Neural cell (in vitro differentiated cells): ENCODE data around the gene ZNF366.

Experiments
- EZH2 ChIP-seq: fragments of 200-600, 300-800 bp; shearing (Covaris generic), sonication (generic); IDR thresholded peaks from 2 replicates; pipeline ENCODE4 v1.6.1; 2014; ENCODE audit warnings: antibody characterized with exemption, low read length, borderline replicate concordance, mild to moderate bottlenecking; ENCODE audit not compliant: insufficient read depth, poor library complexity, severe bottlenecking
- POLR2AphosphoS5 ChIP-seq: IDR thresholded peaks from 2 replicates; pipeline ENCODE4 v1.6.1; 2012
- RAD21 ChIP-seq: fragments of 450-650 bp; conservative IDR thresholded peaks from 2 replicates; pipeline ENCODE4 v1.6.1; 2014; ENCODE audit warnings: antibody characterized with exemption, mild to moderate bottlenecking, moderate library complexity
- SMC3 ChIP-seq: fragments of 450-650 bp; conservative IDR thresholded peaks from 2 replicates; pipeline ENCODE4 v1.6.1; 2014; ENCODE audit warnings: antibody characterized with exemption, mild to moderate bottlenecking, moderate library complexity; ENCODE audit not compliant: poor library complexity
- TAF1 ChIP-seq: IDR thresholded peaks from 2 replicates; pipeline ENCODE4 v1.6.1; 2012; ENCODE audit warnings: low read depth
- TF ChIP-seq, protein P1 (sequence below): fragments of 450-650 bp; IDR thresholded peaks from 2 replicates; pipeline ENCODE4 v1.5.1; 2014; ENCODE audit warnings: antibody characterized with exemption, mild to moderate bottlenecking, moderate library complexity; ENCODE audit not compliant: poor library complexity, severe bottlenecking
- TF ChIP-seq, protein P2 (sequence below): IDR thresholded peaks from 2 replicates; pipeline ENCODE4 v1.6.1; 2012; ENCODE audit warnings: borderline replicate concordance

DNA sequence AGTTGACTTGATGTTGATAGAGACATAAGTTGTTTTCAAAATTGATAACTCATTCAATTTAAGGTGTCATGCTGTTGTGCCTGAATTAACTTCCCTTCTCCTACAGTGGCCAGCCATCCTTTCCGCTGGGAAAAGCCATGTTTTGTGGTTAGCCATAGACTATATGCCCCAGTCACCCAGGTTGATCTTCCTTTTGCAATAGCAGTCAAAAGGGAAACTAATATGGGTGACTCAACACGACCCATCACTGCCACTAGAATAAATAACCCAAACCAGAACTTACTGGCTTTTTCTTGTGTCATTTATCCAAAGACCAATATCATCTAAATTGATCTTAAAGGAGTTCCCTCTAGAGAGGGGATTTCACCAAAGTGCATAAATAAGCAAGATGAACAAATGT lies 99.7 kb downstream of the ZNF366 start:
- TF ChIP-seq, protein P1, sequence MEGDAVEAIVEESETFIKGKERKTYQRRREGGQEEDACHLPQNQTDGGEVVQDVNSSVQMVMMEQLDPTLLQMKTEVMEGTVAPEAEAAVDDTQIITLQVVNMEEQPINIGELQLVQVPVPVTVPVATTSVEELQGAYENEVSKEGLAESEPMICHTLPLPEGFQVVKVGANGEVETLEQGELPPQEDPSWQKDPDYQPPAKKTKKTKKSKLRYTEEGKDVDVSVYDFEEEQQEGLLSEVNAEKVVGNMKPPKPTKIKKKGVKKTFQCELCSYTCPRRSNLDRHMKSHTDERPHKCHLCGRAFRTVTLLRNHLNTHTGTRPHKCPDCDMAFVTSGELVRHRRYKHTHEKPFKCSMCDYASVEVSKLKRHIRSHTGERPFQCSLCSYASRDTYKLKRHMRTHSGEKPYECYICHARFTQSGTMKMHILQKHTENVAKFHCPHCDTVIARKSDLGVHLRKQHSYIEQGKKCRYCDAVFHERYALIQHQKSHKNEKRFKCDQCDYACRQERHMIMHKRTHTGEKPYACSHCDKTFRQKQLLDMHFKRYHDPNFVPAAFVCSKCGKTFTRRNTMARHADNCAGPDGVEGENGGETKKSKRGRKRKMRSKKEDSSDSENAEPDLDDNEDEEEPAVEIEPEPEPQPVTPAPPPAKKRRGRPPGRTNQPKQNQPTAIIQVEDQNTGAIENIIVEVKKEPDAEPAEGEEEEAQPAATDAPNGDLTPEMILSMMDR: no peak
- no peak for TF ChIP-seq EZH2
- TF ChIP-seq POLR2AphosphoS5: no peak
- no peak for TF ChIP-seq TAF1
- TF ChIP-seq RAD21: no peak
- TF ChIP-seq, protein P2, sequence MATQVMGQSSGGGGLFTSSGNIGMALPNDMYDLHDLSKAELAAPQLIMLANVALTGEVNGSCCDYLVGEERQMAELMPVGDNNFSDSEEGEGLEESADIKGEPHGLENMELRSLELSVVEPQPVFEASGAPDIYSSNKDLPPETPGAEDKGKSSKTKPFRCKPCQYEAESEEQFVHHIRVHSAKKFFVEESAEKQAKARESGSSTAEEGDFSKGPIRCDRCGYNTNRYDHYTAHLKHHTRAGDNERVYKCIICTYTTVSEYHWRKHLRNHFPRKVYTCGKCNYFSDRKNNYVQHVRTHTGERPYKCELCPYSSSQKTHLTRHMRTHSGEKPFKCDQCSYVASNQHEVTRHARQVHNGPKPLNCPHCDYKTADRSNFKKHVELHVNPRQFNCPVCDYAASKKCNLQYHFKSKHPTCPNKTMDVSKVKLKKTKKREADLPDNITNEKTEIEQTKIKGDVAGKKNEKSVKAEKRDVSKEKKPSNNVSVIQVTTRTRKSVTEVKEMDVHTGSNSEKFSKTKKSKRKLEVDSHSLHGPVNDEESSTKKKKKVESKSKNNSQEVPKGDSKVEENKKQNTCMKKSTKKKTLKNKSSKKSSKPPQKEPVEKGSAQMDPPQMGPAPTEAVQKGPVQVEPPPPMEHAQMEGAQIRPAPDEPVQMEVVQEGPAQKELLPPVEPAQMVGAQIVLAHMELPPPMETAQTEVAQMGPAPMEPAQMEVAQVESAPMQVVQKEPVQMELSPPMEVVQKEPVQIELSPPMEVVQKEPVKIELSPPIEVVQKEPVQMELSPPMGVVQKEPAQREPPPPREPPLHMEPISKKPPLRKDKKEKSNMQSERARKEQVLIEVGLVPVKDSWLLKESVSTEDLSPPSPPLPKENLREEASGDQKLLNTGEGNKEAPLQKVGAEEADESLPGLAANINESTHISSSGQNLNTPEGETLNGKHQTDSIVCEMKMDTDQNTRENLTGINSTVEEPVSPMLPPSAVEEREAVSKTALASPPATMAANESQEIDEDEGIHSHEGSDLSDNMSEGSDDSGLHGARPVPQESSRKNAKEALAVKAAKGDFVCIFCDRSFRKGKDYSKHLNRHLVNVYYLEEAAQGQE: no peak
- TF ChIP-seq SMC3: no peak
